Measurements from ENCODE around the gene C2. TPM values are rescaled to one million over a fixed set of nuclear protein-coding genes. Genes with fewer than 3 reads are reported as not detected.
"Not testable (repeated sequence)": the region's sequence is repeated elsewhere in the genome, so short reads cannot be mapped to it uniquely, and the experiment has no call there.

C2 gene
- total RNA-seq, 1 donor from 2014 or later = 2.2 TPM

DNA sequence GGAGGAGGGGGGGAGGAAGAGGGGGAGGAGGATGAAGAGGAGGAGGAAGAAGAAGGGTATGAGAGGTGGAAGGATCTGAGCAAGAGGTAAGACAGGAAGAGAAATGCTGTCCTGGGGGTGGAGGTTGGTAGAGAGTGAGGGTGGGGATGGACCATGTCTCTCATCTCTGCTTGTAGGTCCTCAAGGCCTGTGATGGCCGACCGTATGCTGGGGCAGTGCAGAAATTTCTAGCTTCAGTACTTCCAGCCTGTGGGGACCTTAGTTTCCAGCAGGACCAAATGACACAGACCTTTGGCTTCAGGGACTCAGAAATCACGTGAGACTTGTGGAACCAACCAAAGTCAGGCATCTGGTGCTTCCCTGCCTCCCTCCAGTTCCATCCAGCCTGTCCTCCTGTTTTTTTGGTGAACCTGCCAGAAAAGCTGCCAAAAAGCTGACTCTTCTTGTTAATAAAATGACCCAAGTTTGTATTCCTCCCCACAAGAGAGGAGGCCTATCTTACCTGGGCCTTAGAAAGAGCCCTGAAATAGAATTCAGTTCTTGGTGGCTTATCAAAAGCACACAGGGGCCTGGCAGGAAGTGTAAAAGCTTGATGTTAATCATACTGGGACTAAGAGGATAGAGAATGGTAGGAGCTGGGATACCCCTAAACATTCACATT, 51.9 kb downstream of the C2 start:
- H3K36me3 Mint-ChIP-seq = peaks cover 4% of the 10 kb centered on the region
- DNase-seq (ENCODE audit: extremely low spot score, unreplicated experiment) = no peak
- H3K27ac Mint-ChIP-seq = no peak overlapping the region
- no peaks in the 10 kb centered on the region for H3K9me3 Mint-ChIP-seq
- no peaks in the 10 kb centered on the region for H3K4me1 Mint-ChIP-seq (ENCODE audit: unreplicated experiment)
- no peak overlapping the region for H3K4me3 Mint-ChIP-seq
- TF ChIP-seq, protein P1, sequence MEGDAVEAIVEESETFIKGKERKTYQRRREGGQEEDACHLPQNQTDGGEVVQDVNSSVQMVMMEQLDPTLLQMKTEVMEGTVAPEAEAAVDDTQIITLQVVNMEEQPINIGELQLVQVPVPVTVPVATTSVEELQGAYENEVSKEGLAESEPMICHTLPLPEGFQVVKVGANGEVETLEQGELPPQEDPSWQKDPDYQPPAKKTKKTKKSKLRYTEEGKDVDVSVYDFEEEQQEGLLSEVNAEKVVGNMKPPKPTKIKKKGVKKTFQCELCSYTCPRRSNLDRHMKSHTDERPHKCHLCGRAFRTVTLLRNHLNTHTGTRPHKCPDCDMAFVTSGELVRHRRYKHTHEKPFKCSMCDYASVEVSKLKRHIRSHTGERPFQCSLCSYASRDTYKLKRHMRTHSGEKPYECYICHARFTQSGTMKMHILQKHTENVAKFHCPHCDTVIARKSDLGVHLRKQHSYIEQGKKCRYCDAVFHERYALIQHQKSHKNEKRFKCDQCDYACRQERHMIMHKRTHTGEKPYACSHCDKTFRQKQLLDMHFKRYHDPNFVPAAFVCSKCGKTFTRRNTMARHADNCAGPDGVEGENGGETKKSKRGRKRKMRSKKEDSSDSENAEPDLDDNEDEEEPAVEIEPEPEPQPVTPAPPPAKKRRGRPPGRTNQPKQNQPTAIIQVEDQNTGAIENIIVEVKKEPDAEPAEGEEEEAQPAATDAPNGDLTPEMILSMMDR (conservative IDR thresholded peaks at IDR 0.05) = no peak
- H3K27me3 Mint-ChIP-seq = no peaks in the 10 kb centered on the region

DNA sequence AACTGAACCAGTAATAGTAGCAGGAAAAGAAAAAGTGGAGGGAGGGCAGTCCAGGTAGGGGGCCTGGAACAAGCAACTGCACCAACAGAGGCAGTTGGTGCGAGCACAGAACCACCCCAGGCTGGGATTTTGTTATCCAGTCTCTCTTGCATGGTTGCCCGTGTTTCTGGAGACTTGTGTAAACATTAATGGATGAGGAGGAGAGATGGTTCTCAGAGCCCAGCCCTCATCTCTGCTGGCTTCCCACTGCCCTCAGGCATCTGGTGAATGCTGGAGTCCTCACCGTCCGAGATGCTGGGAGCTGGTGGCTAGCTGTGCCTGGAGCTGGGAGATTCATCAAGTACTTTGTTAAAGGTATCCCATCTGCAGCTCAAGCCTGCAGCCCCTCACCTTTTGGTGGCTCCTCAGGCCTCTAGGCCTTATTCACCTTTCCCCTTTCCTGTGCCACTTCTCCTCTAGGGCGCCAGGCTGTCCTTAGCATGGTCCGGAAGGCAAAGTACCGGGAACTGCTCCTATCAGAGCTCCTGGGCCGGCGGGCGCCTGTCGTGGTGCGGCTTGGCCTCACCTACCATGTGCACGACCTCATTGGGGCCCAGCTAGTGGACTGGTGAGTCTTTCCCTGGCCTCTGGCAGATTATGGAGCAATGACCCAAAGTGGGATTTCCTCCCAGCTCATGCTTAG, 52.8 kb downstream of the C2 start:
- H3K4me3 Mint-ChIP-seq; H3K27ac Mint-ChIP-seq; H3K27me3 Mint-ChIP-seq; H3K4me1 Mint-ChIP-seq (ENCODE audit: unreplicated experiment); DNase-seq (ENCODE audit: extremely low spot score, unreplicated experiment); H3K36me3 Mint-ChIP-seq; H3K9me3 Mint-ChIP-seq: not testable (repeated sequence)

DNA sequence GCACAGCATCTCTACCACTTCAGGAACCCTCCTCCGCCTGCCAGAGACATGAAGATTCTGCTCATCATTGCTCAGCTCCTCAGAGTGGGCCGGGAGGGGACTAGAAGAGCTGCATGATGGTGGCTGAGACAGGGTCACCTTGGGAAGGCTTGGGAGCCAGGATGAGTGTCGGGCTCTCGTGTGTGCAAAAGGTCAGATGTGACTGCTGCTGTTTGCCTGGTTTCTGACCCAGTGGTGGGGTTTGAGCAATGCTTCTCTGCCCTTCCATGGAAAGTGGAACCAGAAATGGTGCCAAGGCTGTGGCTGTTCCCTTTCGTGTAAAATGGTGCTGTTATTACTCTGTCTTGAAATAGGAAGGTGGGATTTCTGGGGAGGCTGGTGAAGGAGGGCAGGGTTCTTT, 53.5 kb downstream of the C2 start:
- H3K27me3 Mint-ChIP-seq; H3K4me1 Mint-ChIP-seq (ENCODE audit: unreplicated experiment); DNase-seq (ENCODE audit: extremely low spot score, unreplicated experiment); H3K27ac Mint-ChIP-seq; H3K4me3 Mint-ChIP-seq; H3K36me3 Mint-ChIP-seq; H3K9me3 Mint-ChIP-seq: not testable (repeated sequence)

DNA sequence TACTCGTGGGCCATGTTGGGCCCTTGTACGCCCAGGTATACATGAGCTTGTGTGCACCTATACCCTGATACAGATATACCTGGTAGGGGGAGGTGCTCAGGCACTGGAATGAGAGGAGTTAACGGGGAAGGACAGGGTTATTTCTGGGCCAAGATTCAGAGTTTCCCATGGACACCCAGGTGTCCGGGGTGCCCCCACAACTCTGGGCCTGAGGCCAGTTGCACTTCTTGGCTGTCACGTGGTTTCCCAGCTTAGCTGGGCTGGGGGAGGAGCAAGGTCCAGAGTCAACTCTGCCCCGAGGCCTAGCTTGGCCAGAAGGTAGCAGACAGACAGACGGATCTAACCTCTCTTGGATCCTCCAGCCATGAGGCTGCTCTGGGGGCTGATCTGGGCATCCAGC, 54.2 kb downstream of the C2 start, which contains the start of gene C4A:
Gene C4A, plus strand, starts transcription at position 314 of the 400 bp plus-strand sequence. Its CDS starts 51 bp downstream, at position 365.
- H3K27ac Mint-ChIP-seq; DNase-seq (ENCODE audit: extremely low spot score, unreplicated experiment); H3K4me1 Mint-ChIP-seq (ENCODE audit: unreplicated experiment); H3K4me3 Mint-ChIP-seq; H3K27me3 Mint-ChIP-seq; H3K9me3 Mint-ChIP-seq; H3K36me3 Mint-ChIP-seq: not testable (repeated sequence)

DNA sequence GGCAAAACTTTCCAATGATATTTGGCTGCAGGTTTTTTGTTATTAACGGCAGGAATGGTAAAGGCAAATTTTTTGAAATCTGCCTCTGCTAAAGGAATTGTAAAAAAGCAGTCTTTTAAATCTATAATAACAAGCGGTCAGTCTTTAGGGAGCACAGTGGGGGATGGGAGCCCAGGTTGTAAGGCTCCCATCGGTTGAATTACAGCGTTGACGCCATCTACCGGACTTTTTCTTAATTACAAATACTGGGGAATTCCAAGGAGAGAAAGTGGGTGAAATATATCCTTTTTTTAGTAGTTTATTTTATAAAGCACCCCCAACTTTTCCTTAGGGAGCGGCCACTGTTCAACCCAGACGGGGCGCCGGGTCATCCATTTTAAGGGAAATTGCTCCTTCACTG, 61.8 kb downstream of the C2 start:
- H3K27me3 Mint-ChIP-seq; DNase-seq (ENCODE audit: extremely low spot score, unreplicated experiment): not testable (repeated sequence)

DNA sequence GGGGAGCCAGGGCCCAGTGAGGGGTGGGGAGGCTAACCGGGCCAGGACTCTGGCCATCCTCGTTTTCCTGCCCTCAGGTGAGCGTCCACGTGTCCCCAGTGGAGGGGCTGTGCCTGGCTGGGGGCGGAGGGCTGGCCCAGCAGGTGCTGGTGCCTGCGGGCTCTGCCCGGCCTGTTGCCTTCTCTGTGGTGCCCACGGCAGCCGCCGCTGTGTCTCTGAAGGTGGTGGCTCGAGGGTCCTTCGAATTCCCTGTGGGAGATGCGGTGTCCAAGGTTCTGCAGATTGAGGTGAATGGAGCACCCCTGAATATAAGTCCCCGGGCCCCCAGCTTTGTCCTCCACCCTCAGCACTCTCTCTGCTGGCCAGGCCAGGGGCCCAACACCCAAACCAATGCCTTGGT, 66.9 kb downstream of the C2 start:
- not testable (repeated sequence) for H3K36me3 Mint-ChIP-seq; H3K9me3 Mint-ChIP-seq; DNase-seq (ENCODE audit: extremely low spot score, unreplicated experiment); H3K4me3 Mint-ChIP-seq; H3K27ac Mint-ChIP-seq; H3K27me3 Mint-ChIP-seq; H3K4me1 Mint-ChIP-seq (ENCODE audit: unreplicated experiment)

More for the DNA sequence above, 61.8 kb downstream of the C2 start:
- not testable (repeated sequence) for H3K9me3 Mint-ChIP-seq; H3K27ac Mint-ChIP-seq; H3K4me3 Mint-ChIP-seq; H3K4me1 Mint-ChIP-seq (ENCODE audit: unreplicated experiment); H3K36me3 Mint-ChIP-seq

Small RNAs within 50 kb of the gene (microRNA-seq; reads per million reads assigned to microRNA genes)
- 0.83 reads per million for gene MIR1236

Other genes with a start within 250 kb of the C2 start
- 2.0 and 2.3 TPM in 2 replicates for gene LY6G5C, start 246.7 kb upstream of the C2 start, total RNA-seq (ENCODE audit: low replicate concordance)
- 80.9 and 91.3 TPM in 2 replicates for gene ABHD16A, start 224.4 kb upstream of the C2 start, total RNA-seq (ENCODE audit: low replicate concordance)
- not detected in 2 replicates for gene LY6G6F, start 220.9 kb upstream of the C2 start, total RNA-seq (ENCODE audit: low replicate concordance)
- 1.5 TPM in 1 of 2 replicates, not detected in the other for gene LY6G6D, start 212.4 kb upstream of the C2 start, total RNA-seq (ENCODE audit: low replicate concordance)
- gene LY6G6C, start 206.0 kb upstream of the C2 start, total RNA-seq (ENCODE audit: low replicate concordance) = 2.5 and 16.2 TPM in 2 replicates
- gene MPIG6B, start 204.3 kb upstream of the C2 start, total RNA-seq (ENCODE audit: low replicate concordance) = 0.41 and 0.81 TPM in 2 replicates
- gene DDAH2, start 198.4 kb upstream of the C2 start, total RNA-seq (ENCODE audit: low replicate concordance) = 101 and 138 TPM in 2 replicates
- 294 and 381 TPM in 2 replicates for gene CLIC1, start 191.2 kb upstream of the C2 start, total RNA-seq (ENCODE audit: low replicate concordance)
- gene MSH5, start 187.7 kb upstream of the C2 start, total RNA-seq (ENCODE audit: low replicate concordance) = 20.7 and 46.7 TPM in 2 replicates
- gene SAPCD1, start 165.1 kb upstream of the C2 start, total RNA-seq (ENCODE audit: low replicate concordance) = 3.2 and 8.9 TPM in 2 replicates
- gene VWA7, start 150.4 kb upstream of the C2 start, total RNA-seq (ENCODE audit: low replicate concordance) = 6.1 and 6.4 TPM in 2 replicates
- 89.0 and 104 TPM in 2 replicates for gene VARS1, start 132.0 kb upstream of the C2 start, total RNA-seq (ENCODE audit: low replicate concordance)
- 57.9 and 74.5 TPM in 2 replicates for gene LSM2, start 120.8 kb upstream of the C2 start, total RNA-seq (ENCODE audit: low replicate concordance)
- 1.8 and 1.9 TPM in 2 replicates for gene HSPA1L, start 112.4 kb upstream of the C2 start, total RNA-seq (ENCODE audit: low replicate concordance)
- gene HSPA1A, start 112.2 kb upstream of the C2 start, total RNA-seq (ENCODE audit: low replicate concordance) = 45.7 and 54.7 TPM in 2 replicates
- gene HSPA1B, start 100.0 kb upstream of the C2 start, total RNA-seq (ENCODE audit: low replicate concordance) = 132 and 252 TPM in 2 replicates
- 46.9 and 62.5 TPM in 2 replicates for gene NEU1, start 64.9 kb upstream of the C2 start, total RNA-seq (ENCODE audit: low replicate concordance)
- 8.8 and 10.6 TPM in 2 replicates for gene SLC44A4, start 48.7 kb upstream of the C2 start, total RNA-seq (ENCODE audit: low replicate concordance)
- gene EHMT2, start 30.0 kb upstream of the C2 start, total RNA-seq (ENCODE audit: low replicate concordance) = 59.9 and 136 TPM in 2 replicates
- 8.2 and 37.7 TPM in 2 replicates for gene ZBTB12, start 25.6 kb upstream of the C2 start, total RNA-seq (ENCODE audit: low replicate concordance)
- gene CFB, start 18.4 kb downstream of the C2 start, total RNA-seq (ENCODE audit: low replicate concordance) = 7.8 and 13.6 TPM in 2 replicates
- 63.9 and 73.0 TPM in 2 replicates for gene NELFE, start 31.3 kb downstream of the C2 start, total RNA-seq (ENCODE audit: low replicate concordance)
- 84.2 and 100 TPM in 2 replicates for gene SKIC2, start 31.5 kb downstream of the C2 start, total RNA-seq (ENCODE audit: low replicate concordance)
- 24.2 and 28.9 TPM in 2 replicates for gene DXO, start 44.4 kb downstream of the C2 start, total RNA-seq (ENCODE audit: low replicate concordance)
- 5.2 and 9.7 TPM in 2 replicates for gene C4A, start 54.3 kb downstream of the C2 start, total RNA-seq (ENCODE audit: low replicate concordance)
- 5.3 and 9.2 TPM in 2 replicates for gene C4B, start 87.1 kb downstream of the C2 start, total RNA-seq (ENCODE audit: low replicate concordance)
- 0.14 and 0.68 TPM in 2 replicates for gene CYP21A2, start 110.7 kb downstream of the C2 start, total RNA-seq (ENCODE audit: low replicate concordance)
- gene TNXB, start 181.6 kb downstream of the C2 start, total RNA-seq (ENCODE audit: low replicate concordance) = 20.8 and 22.2 TPM in 2 replicates
- gene ATF6B, start 200.5 kb downstream of the C2 start, total RNA-seq (ENCODE audit: low replicate concordance) = 95.8 and 99.3 TPM in 2 replicates
- 8.4 and 10.1 TPM in 2 replicates for gene FKBPL, start 202.6 kb downstream of the C2 start, total RNA-seq (ENCODE audit: low replicate concordance)
- 1.00 and 2.7 TPM in 2 replicates for gene PRRT1, start 224.2 kb downstream of the C2 start, total RNA-seq (ENCODE audit: low replicate concordance)
- 44.1 and 46.9 TPM in 2 replicates for gene PPT2, start 226.4 kb downstream of the C2 start, total RNA-seq (ENCODE audit: low replicate concordance)
- gene EGFL8, start 236.9 kb downstream of the C2 start, total RNA-seq (ENCODE audit: low replicate concordance) = 27.1 and 35.8 TPM in 2 replicates
- gene AGPAT1, start 248.4 kb downstream of the C2 start, total RNA-seq (ENCODE audit: low replicate concordance) = 64.1 and 76.3 TPM in 2 replicates